HepG2 (cell line): ENCODE results near the gene FDXR. TPM values are rescaled to one million over a fixed set of nuclear protein-coding genes. Genes with fewer than 3 reads are reported as not detected.

Source experiments
- CBX1 ChIP-seq: IDR thresholded peaks from one replicate; pipeline ENCODE4 v1.6.1; 2016; ENCODE audit warnings: antibody characterized with exemption, low read depth
- DNMT1 ChIP-seq: sonication (generic); formaldehyde crosslinking; IDR thresholded peaks from 2 replicates; pipeline ENCODE4 v1.5.1; 2020; ENCODE audit warnings: mild to moderate bottlenecking, missing genetic modification reagents
- EP300 ChIP-seq, 3 experiments: sonication (generic) in 1 of 3; formaldehyde crosslinking in 1 of 3; IDR thresholded peaks; 2 replicates each; pipeline versions ENCODE4 v1.5.1 to v1.6.1; 2011 to 2020; ENCODE audit warnings: low read depth in 2 of 3, low read length in 2 of 3, borderline replicate concordance in 1 of 3, improper control_type of control experiment in 1 of 3, mild to moderate bottlenecking in 1 of 3, missing genetic modification reagents in 1 of 3, moderate library complexity in 1 of 3
- HNF4A ChIP-seq: sonication (generic); formaldehyde crosslinking; IDR thresholded peaks from 2 replicates; pipeline ENCODE4 v1.4.0; 2020; ENCODE audit warnings: missing genetic modification reagents
- HNF4G ChIP-seq, 2 experiments: sonication (generic) in 1 of 2; formaldehyde crosslinking in 1 of 2; IDR thresholded peaks; 2 replicates each; pipeline versions ENCODE4 v1.4.0 to v1.6.1; 2011 to 2020; ENCODE audit warnings: borderline replicate concordance in 2 of 2, low read depth in 2 of 2, mild to moderate bottlenecking in 2 of 2, low read length in 1 of 2, missing genetic modification reagents in 1 of 2, moderate library complexity in 1 of 2
- HNRNPLL ChIP-seq: fragments of 200-400 bp; formaldehyde crosslinking; IDR thresholded peaks from 2 replicates; pipeline ENCODE4 v1.6.1; 2017; ENCODE audit warnings: mild to moderate bottlenecking, low read depth, low read length; ENCODE audit not compliant: poor library complexity, severe bottlenecking
- HOXA7 ChIP-seq: sonication (generic); formaldehyde crosslinking; IDR thresholded peaks from 2 replicates; pipeline ENCODE4 v1.8.1; 2022; ENCODE audit warnings: mild to moderate bottlenecking, missing genetic modification reagents, moderate library complexity
- KLF12 ChIP-seq: sonication (generic); formaldehyde crosslinking; IDR thresholded peaks from 2 replicates; pipeline ENCODE4 v1.4.0; 2020; ENCODE audit warnings: missing genetic modification reagents, borderline replicate concordance
- PHF5A ChIP-seq: IDR thresholded peaks from one replicate; pipeline ENCODE4 v1.6.1; 2018; ENCODE audit warnings: low read depth, missing genetic modification reagents; ENCODE audit not compliant: unreplicated experiment
- PRPF4 ChIP-seq: fragments of 200-400 bp; formaldehyde crosslinking; IDR thresholded peaks from 2 replicates; pipeline ENCODE4 v1.6.1; 2016; ENCODE audit warnings: low read length, low read depth; ENCODE audit not compliant: poor library complexity, severe bottlenecking
- SKI ChIP-seq: fragments of 450-650 bp; IDR thresholded peaks from one replicate; pipeline ENCODE4 v1.6.1; 2018; ENCODE audit warnings: mild to moderate bottlenecking; ENCODE audit not compliant: partially characterized antibody
- TAF1 ChIP-seq: sonication (generic); formaldehyde crosslinking; IDR thresholded peaks from 2 replicates; pipeline ENCODE4 v1.4.0; 2020; ENCODE audit warnings: missing genetic modification reagents
- ZBTB7A ChIP-seq: sonication (generic); formaldehyde crosslinking; IDR thresholded peaks from 2 replicates; pipeline ENCODE4 v1.8.0; 2022; ENCODE audit warnings: mild to moderate bottlenecking, missing genetic modification reagents
- ZNF317 ChIP-seq: sonication (generic); formaldehyde crosslinking; IDR thresholded peaks from 2 replicates; pipeline ENCODE4 v1.5.0; 2020; ENCODE audit warnings: mild to moderate bottlenecking, missing genetic modification reagents
- ZNF350 ChIP-seq: sonication (generic); formaldehyde crosslinking; IDR thresholded peaks from 2 replicates; pipeline ENCODE4 v1.4.0; 2020; ENCODE audit warnings: mild to moderate bottlenecking, low read depth, missing genetic modification reagents, borderline replicate concordance
- ZNF549 ChIP-seq: sonication (generic); formaldehyde crosslinking; IDR thresholded peaks from 2 replicates; pipeline ENCODE4 v1.5.0; 2020; ENCODE audit warnings: missing genetic modification reagents
- ZNF737 ChIP-seq: sonication (generic); formaldehyde crosslinking; IDR thresholded peaks from 2 replicates; pipeline ENCODE4 v1.5.0; 2020; ENCODE audit warnings: missing genetic modification reagents, mild to moderate bottlenecking, borderline replicate concordance
- polyA plus RNA-seq, 8 experiments: library from polyadenylated mRNA; depleted of rRNA in 3 of 8; stranded (reverse) in 7 of 8; unstranded in 1 of 8; fragments of >200 nt; fragmentation: Illumina TruSeq in 4 of 8; extraction: Trizol in 4 of 8; gene quantifications; 2 replicates each; pipeline versions ENCODE4 v1.2.1 to v1.2.3, GENCODE V29; 2011 to 2016; ENCODE audit warnings: low read depth in 4 of 8, missing spikeins in 1 of 8, mixed read lengths in 1 of 8; ENCODE audit not compliant: insufficient read depth in 1 of 8
- total RNA-seq, 5 experiments: library from RNA; depleted of rRNA; stranded (reverse); fragments of >200 nt; fragmentation: Illumina TruSeq; extraction: Trizol; gene quantifications; 2 replicates each; pipeline ENCODE4 v1.2.3, GENCODE V29; 2016; ENCODE audit warnings: low read depth in 1 of 5
- TF ChIP-seq, protein P1 (sequence below): IDR thresholded peaks from 2 replicates; pipeline ENCODE4 v1.6.1; 2016
- TF ChIP-seq, protein P2 (sequence below): sonication (generic); formaldehyde crosslinking; IDR thresholded peaks from 2 replicates; pipeline ENCODE4 v1.8.0; 2022; ENCODE audit warnings: missing genetic modification reagents, mild to moderate bottlenecking, borderline replicate concordance
- TF ChIP-seq, protein P3 (sequence below): sonication (generic); formaldehyde crosslinking; conservative IDR thresholded peaks from 2 replicates; pipeline ENCODE4 v1.4.0; 2020; ENCODE audit warnings: missing genetic modification reagents
- TF ChIP-seq, protein P4 (sequence below): sonication (generic); formaldehyde crosslinking; IDR thresholded peaks from 2 replicates; pipeline ENCODE4 v1.4.0; 2020; ENCODE audit warnings: missing genetic modification reagents
- TF ChIP-seq, protein P5 (sequence below): IDR thresholded peaks from 2 replicates; pipeline ENCODE4 v1.6.1; 2012; ENCODE audit warnings: inconsistent platforms

Gene FDXR
- total and polyA plus RNA-seq, 2 of the 13 experiments (the other 11 are each of a cell fraction or from before 2014, with no cell fraction given), result 23.4 to 116 TPM

DNA sequence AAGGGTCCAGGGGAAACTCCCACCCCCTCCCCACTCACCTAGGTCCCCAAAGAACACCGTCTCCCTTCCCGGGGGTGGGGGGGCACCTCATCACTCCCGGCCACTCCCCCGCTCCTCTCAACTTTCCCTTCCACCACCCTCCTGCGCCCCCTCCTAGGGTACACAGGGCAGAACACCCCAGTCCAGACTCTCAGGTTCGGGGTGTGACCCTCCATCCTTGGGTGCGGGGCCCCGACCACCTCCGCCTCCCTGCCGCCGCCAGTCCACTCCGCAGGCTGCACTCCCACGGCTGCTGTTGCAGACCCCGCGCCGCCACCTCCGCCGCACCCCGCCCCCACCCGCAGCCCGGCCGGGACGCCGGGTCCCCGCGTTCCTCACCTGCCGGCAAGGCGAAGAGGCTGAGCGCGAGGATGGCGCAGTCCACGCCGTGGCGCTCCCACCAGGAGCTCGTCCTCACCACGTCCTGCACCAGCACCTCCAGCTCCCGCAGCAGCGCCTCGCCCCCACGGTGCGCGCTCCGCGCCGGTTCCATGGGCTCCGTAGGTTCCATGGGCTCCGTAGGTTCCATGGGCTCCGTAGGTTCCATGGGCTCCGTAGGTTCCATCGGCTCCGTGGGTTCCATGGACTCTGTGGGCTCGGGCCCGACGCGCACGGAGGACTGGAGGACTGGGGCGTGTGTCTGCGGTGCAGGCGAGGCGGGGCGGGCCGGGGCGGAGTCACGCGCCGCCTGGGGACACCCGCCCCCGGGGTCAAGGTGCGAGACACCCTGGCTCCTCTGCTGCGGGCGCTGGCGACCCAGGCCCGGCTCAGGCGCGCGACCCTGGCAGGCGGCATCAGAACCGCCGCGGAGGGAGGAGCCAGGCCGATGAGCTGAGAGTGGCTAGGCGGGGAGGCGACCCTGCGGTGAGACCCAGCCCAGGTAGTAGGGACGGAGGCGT lies 20.4 kb upstream of the FDXR start, which contains the start of gene FADS6 (continued):
- TF ChIP-seq ZNF350 (no peak), HNF4G (IDR thresholded peaks at IDR 0.05; ENCODE audit: borderline replicate concordance, low read depth, low read length) (0 out of 2 replicates have a peak, but pooled peaks have one; percentile 18), HNF4G (CRISPR knock-in tag; IDR thresholded peaks at IDR 0.05; ENCODE audit: borderline replicate concordance, low read depth) (no peak), DNMT1 (peak; percentile 64), SKI (no peak), HNF4A (peak; percentile 57), HNRNPLL (peak; percentile 17), ZNF737 (CRISPR knock-in tag) (no peak), PRPF4 (no peak), ZNF549 (CRISPR knock-in tag) (no peak), KLF12 (no peak), TAF1 (CRISPR knock-in tag) (no peak), EP300 (IDR thresholded peaks at IDR 0.05; ENCODE audit: low read depth in 2 of 2, low read length in 2 of 2) (no peak), EP300 (CRISPR knock-in tag; IDR thresholded peaks at IDR 0.05; ENCODE audit: borderline replicate concordance) (no peak), ZNF317 (CRISPR knock-in tag) (peak; percentile 59; the same call in 1 of the 2 replicates), PHF5A (CRISPR knock-in tag) (no peak), ZBTB7A (CRISPR knock-in tag) (peak; percentile 63; the same call in 1 of the 2 replicates), CBX1 (no peak), HOXA7 (CRISPR knock-in tag) (no peak)
- TF ChIP-seq, protein P1, sequence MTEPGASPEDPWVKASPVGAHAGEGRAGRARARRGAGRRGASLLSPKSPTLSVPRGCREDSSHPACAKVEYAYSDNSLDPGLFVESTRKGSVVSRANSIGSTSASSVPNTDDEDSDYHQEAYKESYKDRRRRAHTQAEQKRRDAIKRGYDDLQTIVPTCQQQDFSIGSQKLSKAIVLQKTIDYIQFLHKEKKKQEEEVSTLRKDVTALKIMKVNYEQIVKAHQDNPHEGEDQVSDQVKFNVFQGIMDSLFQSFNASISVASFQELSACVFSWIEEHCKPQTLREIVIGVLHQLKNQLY (CRISPR knock-in tag), result no peak
- TF ChIP-seq, protein P2, sequence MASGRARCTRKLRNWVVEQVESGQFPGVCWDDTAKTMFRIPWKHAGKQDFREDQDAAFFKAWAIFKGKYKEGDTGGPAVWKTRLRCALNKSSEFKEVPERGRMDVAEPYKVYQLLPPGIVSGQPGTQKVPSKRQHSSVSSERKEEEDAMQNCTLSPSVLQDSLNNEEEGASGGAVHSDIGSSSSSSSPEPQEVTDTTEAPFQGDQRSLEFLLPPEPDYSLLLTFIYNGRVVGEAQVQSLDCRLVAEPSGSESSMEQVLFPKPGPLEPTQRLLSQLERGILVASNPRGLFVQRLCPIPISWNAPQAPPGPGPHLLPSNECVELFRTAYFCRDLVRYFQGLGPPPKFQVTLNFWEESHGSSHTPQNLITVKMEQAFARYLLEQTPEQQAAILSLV (CRISPR knock-in tag), result 0 out of 2 replicates have a peak, but pooled peaks have one; percentile 63
- TF ChIP-seq, protein P3, sequence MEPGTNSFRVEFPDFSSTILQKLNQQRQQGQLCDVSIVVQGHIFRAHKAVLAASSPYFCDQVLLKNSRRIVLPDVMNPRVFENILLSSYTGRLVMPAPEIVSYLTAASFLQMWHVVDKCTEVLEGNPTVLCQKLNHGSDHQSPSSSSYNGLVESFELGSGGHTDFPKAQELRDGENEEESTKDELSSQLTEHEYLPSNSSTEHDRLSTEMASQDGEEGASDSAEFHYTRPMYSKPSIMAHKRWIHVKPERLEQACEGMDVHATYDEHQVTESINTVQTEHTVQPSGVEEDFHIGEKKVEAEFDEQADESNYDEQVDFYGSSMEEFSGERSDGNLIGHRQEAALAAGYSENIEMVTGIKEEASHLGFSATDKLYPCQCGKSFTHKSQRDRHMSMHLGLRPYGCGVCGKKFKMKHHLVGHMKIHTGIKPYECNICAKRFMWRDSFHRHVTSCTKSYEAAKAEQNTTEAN (CRISPR knock-in tag), result no peak
- TF ChIP-seq, protein P4, sequence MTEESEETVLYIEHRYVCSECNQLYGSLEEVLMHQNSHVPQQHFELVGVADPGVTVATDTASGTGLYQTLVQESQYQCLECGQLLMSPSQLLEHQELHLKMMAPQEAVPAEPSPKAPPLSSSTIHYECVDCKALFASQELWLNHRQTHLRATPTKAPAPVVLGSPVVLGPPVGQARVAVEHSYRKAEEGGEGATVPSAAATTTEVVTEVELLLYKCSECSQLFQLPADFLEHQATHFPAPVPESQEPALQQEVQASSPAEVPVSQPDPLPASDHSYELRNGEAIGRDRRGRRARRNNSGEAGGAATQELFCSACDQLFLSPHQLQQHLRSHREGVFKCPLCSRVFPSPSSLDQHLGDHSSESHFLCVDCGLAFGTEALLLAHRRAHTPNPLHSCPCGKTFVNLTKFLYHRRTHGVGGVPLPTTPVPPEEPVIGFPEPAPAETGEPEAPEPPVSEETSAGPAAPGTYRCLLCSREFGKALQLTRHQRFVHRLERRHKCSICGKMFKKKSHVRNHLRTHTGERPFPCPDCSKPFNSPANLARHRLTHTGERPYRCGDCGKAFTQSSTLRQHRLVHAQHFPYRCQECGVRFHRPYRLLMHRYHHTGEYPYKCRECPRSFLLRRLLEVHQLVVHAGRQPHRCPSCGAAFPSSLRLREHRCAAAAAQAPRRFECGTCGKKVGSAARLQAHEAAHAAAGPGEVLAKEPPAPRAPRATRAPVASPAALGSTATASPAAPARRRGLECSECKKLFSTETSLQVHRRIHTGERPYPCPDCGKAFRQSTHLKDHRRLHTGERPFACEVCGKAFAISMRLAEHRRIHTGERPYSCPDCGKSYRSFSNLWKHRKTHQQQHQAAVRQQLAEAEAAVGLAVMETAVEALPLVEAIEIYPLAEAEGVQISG (CRISPR knock-in tag), result peak; percentile 34; the same call in 1 of the 2 replicates
- TF ChIP-seq, protein P5, sequence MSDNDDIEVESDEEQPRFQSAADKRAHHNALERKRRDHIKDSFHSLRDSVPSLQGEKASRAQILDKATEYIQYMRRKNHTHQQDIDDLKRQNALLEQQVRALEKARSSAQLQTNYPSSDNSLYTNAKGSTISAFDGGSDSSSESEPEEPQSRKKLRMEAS, result 0 out of 2 replicates have a peak, but pooled peaks have one; percentile 35
